ENCODE data around the gene NRXN2.

NRXN2 gene

GRCh38 chr11:64608636-64609035, 114.4 kb downstream of the NRXN2 start:
- DNase-seq (ENCODE audit: extremely low read depth, low read depth), result no peak
- no peak overlapping the region for H3K4me3 ChIP-seq (replicated peaks; ENCODE audit: low read depth, low read length)
- no peak for TF ChIP-seq CTCF (IDR thresholded peaks at IDR 0.05; ENCODE audit: low read depth, low read length, missing control alignments)

GRCh38 chr11:64608046-64608445, 115.0 kb downstream of the NRXN2 start:
- DNase-seq (ENCODE audit: extremely low read depth, low read depth), result no peak
- no peak overlapping the region for H3K4me3 ChIP-seq (replicated peaks; ENCODE audit: low read depth, low read length)
- TF ChIP-seq CTCF (IDR thresholded peaks at IDR 0.05; ENCODE audit: low read depth, low read length, missing control alignments), result no peak

GRCh38 chr11:64607381-64607985, 115.5 kb downstream of the NRXN2 start:
- TF ChIP-seq CTCF (IDR thresholded peaks at IDR 0.05; ENCODE audit: low read depth, low read length, missing control alignments), result no peak

GRCh38 chr11:64606796-64607380, 116.1 kb downstream of the NRXN2 start:
- no peak overlapping the region for H3K4me3 ChIP-seq (replicated peaks; ENCODE audit: low read depth, low read length)
- no peak for TF ChIP-seq CTCF (IDR thresholded peaks at IDR 0.05; ENCODE audit: low read depth, low read length, missing control alignments)
- DNase-seq (ENCODE audit: extremely low read depth, low read depth), result no peak

More at GRCh38 chr11:64607381-64607985, 115.5 kb downstream of the NRXN2 start:
- no peak for DNase-seq (ENCODE audit: extremely low read depth, low read depth)
- H3K4me3 ChIP-seq (replicated peaks; ENCODE audit: low read depth, low read length), result no peak overlapping the region

- no peak for TF ChIP-seq CTCF (IDR thresholded peaks at IDR 0.05; ENCODE audit: low read depth, low read length, missing control alignments)
- no peak overlapping the region for H3K4me3 ChIP-seq (replicated peaks; ENCODE audit: low read depth, low read length)
- DNase-seq (ENCODE audit: extremely low read depth, low read depth), result no peak
These were observed 117.1 kb downstream of the NRXN2 start for GRCh38 chr11:64605656-64606585.

GRCh38 chr11:64605244-64605560, 117.8 kb downstream of the NRXN2 start:
- TF ChIP-seq CTCF (IDR thresholded peaks at IDR 0.05; ENCODE audit: low read depth, low read length, missing control alignments), result no peak
- DNase-seq (ENCODE audit: extremely low read depth, low read depth), result no peak
- no peak overlapping the region for H3K4me3 ChIP-seq (replicated peaks; ENCODE audit: low read depth, low read length)

All from HFF-Myc (cell line).